T47D (cell line): Measurements from ENCODE around the gene CRELD1.

ENCODE experiments used
- DNase-seq, 2 experiments: peaks; one replicate each; pipeline versions ENCODE4 v3.0.0 to v3.0.0-alpha.2; 2011 to 2012; ENCODE audit warnings: low read depth in 1 of 2, low spot score in 1 of 2
- JUND ChIP-seq: IDR thresholded peaks from 2 replicates; pipeline ENCODE4 v1.6.1; 2012; ENCODE audit warnings: low read depth
- in situ Hi-C: cut with HindIII; loops from 2 replicates; pipeline ENCODE4 v1.10.0; 2016; ENCODE audit warnings: low sequenced_read_pairs, low pct_unique_long_range_greater_than_20kb

CRELD1 gene

DNA sequence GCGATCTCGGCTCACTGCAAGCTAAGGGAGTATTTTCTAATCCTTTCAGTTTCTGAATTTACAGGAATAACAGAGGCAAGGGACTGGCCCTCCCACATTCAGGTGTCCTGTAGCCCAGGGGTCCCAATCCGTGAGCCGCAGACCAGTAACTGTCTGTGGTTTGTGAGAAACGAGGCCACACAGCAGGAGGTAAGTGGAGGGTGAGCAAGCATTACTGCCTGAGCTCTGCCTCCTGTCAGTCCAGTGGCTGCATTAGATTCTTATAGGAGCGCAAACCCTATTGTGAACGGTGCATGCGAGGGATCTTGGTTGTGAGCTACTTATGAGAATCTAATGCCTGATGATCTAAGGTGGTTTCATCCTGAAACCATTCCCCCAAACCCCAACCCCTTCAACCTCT lies 21.8 kb upstream of the CRELD1 start:
- in situ Hi-C loops: no loop called here
- no peak for DNase-seq
- no peak for TF ChIP-seq JUND

- no peak for DNase-seq
- in situ Hi-C loops: no loop called here
- no peak for TF ChIP-seq JUND
Measured at GRCh38 chr3:9912294-9912935, 21.2 kb upstream of the CRELD1 start.

DNA sequence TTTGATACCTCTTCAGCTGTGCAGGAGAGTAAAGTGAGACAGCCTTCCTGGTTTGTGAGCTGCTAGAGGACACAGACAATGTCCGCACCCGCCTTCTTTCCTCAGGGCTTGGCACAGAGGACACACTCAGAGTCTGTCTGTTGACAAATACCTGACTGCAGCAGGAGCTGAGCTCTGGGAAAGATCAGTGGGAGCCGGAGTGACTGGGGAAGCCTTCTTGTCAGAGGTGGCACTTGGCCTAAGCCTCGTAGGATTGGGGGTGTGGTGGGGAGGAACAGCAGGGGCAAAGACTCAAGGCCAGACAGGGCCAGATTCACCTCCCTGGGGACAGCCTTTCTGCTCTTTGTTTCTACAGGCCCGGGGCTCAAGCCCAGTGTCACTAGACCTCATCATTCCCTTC lies 20.0 kb upstream of the CRELD1 start:
- in situ Hi-C loops: no loop called here
- TF ChIP-seq JUND: no peak; the same call in 1 of the 2 replicates
- DNase-seq: peak in 1 of 2 experiments; percentile 95

- peak in 1 of 2 experiments; percentile 92 for DNase-seq
- TF ChIP-seq JUND: no peak
- in situ Hi-C loops: no loop called here
Measured at GRCh38 chr3:9914011-9914410, 19.6 kb upstream of the CRELD1 start.

- in situ Hi-C loops: no loop called here
- TF ChIP-seq JUND: no peak
- no peak for DNase-seq
Measured at GRCh38 chr3:9914559-9915253, 18.9 kb upstream of the CRELD1 start.

- no peak for DNase-seq
- TF ChIP-seq JUND: no peak
- in situ Hi-C loops: no loop called here
Measured at GRCh38 chr3:9915254-9916141, 18.1 kb upstream of the CRELD1 start.

- in situ Hi-C loops: no loop called here
- no peak for TF ChIP-seq JUND
- no peak for DNase-seq
Measured at GRCh38 chr3:9916346-9916733, 17.3 kb upstream of the CRELD1 start.

DNA sequence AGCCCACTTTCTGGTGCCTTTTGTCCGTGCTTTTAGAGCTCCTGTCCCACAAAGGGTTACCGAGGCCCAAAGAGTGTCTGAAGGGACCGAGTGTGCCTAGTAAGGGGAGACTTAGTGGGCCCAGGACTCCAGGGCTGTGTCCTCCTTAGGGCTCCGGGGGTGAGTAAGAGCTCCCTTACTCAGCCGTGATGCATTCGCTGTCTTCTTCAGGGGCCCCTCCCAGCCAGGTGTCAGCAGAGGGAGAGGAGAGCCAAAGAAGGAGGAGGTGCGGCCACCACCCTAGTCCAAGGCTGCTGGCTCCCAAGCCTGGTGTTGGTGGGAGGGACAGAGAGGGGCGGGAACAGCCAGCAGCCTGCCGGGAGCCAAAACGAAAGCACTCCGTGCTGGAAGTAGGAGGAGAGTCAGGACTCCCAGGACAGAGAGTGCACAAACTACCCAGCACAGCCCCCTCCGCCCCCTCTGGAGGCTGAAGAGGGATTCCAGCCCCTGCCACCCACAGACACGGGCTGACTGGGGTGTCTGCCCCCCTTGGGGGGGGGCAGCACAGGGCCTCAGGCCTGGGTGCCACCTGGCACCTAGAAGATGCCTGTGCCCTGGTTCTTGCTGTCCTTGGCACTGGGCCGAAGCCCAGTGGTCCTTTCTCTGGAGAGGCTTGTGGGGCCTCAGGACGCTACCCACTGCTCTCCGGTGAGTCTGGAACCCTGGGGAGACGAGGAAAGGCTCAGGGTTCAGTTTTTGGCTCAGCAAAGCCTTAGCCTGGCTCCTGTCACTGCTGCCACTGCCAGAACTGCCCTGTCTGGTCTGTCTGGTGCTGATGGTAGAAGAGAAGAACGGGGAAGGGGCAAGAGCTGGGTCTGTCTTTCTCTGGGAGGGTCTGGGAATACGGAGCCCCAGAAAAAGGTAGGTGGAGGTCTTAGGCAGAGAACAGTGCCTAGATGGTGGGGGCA lies 16.6 kb upstream of the CRELD1 start, which contains the start of gene IL17RC:
IL17RC (plus strand) TSS at position 365 of the 947 bp plus-strand sequence; CDS start at position 583, 218 bp downstream.
- DNase-seq: peak; percentile 78 to 95
- in situ Hi-C loops: no loop called here
- TF ChIP-seq JUND: no peak

DNA sequence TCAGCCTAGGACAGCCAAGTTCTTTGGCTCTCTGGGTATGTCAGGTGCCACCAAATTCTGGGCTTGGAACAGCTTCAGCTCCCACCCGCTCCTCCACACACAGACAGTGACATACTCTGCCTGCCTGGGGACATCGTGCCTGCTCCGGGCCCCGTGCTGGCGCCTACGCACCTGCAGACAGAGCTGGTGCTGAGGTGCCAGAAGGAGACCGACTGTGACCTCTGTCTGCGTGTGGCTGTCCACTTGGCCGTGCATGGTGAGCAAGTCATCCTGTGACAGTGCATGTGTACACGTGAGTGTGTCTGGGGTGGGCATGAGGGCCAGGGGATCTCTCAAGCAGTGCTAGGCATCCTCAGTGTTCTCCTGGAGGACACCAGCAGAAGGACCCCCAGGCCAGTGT lies 15.8 kb upstream of the CRELD1 start:
- TF ChIP-seq JUND: no peak
- in situ Hi-C loops: no loop called here
- peak in 1 of 2 experiments; percentile 18 for DNase-seq

DNA sequence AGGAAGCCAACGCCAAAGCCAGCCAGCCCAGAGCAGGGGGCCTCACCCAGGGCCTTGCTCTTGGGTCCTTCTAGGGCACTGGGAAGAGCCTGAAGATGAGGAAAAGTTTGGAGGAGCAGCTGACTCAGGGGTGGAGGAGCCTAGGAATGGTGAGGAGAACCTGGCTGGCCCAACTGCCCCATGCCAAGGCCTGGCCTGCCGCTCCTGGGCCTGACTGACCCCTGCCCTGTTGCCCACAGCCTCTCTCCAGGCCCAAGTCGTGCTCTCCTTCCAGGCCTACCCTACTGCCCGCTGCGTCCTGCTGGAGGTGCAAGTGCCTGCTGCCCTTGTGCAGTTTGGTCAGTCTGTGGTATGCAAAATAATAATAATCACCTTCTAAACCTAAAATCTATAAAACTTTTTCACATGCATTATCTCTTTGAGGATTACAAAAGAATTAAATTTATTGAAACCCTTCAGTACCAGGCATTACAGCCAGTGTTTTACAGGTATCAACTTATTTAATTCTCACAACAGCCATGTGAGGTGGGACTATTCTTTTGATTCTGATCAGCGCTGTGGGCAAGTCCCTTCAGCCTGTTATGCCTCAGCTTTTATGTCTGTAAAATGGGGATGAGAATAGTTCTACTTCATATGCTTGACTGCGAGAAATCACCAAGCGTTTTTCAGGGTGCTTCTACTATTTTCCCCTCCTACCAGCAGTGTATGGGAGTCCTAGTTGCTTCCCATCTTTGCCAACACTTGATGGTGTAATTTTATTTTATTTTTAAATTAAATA lies 15.2 kb upstream of the CRELD1 start:
- no peak for TF ChIP-seq JUND
- no peak for DNase-seq
- in situ Hi-C loops: no loop called here

DNA sequence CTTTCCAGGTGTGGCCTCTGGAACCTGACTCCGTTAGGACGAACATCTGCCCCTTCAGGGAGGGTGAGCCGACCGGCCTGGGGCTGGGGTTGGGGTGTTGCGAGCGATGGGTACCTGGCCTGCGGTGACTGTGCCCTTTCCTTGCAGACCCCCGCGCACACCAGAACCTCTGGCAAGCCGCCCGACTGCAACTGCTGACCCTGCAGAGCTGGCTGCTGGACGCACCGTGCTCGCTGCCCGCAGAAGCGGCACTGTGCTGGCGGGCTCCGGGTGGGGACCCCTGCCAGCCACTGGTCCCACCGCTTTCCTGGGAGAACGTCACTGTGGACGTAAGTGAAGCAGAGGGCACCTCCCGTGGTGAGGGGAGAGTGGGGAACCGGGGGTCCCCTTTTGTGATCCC lies 5.5 kb upstream of the CRELD1 start:
- in situ Hi-C loops: no loop called here
- TF ChIP-seq JUND: no peak
- no peak for DNase-seq
